Posterior cingulate gyrus (tissue), 11 donors: ENCODE measurements around the gene EXOC3.

ENCODE experiments used
- DNase-seq, 10 donors: peaks; one replicate each; pipeline versions ENCODE4 v3.0.0 to v3.0.0-alpha.2; 2020 to 2021; ENCODE audit warnings: mixed read lengths in 3 of 10
- intact Hi-C: fragments of 100-400 bp; cut with DNase I; formaldehyde crosslinking; loops from one replicate; pipeline ENCODE4 v1.15.1; 2023

EXOC3 gene

DNA sequence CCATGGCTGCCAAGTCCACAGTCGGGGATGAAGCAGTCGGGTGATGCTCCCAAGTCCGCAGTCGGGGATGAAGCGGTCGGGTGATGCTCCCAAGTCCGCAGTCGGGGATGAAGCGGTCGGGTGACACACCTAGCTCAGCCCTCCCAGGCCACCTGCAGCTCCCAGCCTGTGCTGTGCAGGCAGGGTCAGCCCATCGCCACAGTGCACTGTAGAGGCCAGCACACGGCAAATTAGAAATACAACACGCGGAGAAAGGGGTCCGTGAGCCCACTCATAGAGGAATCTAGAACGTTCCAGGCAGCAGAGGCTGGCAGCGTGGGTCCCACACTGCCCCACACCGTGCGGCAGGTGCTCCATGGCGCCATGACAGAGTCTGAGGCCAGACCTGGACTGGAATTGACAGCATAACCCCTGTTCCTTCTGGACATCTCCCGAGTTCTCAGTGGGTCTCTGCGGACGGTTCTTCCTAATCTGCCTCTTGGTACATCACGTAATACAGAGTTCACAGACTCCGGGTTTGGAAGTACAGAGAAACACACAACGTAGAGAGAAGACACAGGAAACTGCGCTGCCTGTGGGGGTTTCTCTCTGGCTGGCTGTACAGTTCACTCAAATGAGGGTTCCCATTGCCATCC lies 7.7 kb upstream of the EXOC3 start:
- intact Hi-C loops, result no loop called here
- peak in 3 of 10 donors; percentile 7 to 58 (median 33) for DNase-seq

DNA sequence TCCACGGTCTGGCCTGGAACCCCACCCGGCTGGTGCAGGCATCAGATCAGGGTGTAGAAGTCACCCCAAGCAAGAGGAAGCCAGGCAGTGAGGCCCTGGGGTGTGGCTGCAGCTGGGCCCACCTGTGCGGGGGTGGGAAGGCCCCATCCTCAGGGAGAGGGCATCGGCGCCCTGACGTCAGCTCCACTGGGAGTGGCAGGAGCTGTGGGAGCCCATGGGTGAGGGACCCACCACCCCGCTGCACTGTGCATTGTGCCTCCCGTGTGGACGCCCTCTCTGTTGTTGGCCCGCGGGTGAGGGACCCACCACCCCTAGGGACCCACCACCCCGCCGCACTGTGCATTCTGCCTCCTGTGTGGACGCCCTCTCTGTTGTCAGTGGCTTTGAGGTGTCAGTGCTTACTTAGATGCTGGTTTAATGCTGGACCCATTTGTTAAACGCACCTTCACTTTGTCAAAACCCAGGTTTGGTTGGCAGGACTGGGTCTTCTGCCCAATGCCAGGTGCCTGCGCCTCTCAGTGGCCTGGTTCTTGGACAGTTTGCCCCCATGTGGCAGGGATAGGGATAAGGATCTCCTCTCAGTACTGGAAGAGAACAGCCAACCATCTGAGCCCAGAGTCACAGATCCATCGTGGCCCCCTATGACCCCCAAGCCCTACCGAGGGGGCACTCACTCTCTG lies 6.9 kb upstream of the EXOC3 start:
- intact Hi-C loops, result no loop called here
- DNase-seq, result peak in 3 of 10 donors; percentile 7 to 84 (median 68)

DNA sequence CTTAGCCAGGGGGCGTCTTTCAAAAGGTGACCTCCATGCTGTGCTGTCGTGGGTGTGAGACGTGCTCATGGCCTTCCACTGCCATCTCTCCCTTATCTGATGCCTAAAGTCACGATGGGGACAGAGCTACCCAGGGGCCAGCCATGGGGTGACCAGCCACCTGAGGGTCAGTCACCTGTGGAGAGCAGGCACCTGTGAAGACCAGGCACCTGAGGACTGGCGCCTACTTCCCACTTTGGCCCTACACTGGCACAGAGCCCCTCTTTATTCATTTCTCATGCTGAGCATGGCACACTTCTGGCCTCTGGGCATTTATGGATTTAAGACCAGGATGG lies 6.4 kb upstream of the EXOC3 start:
- DNase-seq, result peak in 3 of 10 donors; percentile 5 to 45 (median 36)
- intact Hi-C loops, result no loop called here

DNA sequence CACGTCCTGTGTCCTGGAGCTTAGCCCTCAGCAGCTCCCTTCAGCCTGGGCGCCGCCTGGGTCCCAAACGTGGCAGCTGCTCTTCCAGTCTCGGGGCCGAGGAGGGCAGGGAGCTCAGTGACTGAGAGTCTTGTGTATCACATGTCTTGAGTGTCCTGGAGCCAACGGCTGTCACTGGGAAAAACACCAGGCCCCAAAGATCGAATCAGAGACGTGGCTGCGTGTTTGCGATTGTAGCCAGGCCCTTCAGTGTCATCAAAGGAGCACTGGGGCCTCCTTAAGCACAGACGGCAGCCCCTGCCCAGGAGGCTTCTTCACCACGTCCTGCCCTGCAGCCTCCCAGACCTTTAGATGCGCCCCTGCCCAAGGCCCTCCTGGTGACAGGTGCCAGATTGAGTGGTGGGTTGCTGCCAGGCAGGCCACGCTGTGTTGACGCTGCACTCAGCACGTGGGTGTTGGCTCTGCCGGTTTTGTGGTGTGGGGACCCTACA lies 5.7 kb upstream of the EXOC3 start:
- DNase-seq, result peak in 4 of 10 donors; percentile 3 to 69 (median 50)
- intact Hi-C loops, result no loop called here

DNA sequence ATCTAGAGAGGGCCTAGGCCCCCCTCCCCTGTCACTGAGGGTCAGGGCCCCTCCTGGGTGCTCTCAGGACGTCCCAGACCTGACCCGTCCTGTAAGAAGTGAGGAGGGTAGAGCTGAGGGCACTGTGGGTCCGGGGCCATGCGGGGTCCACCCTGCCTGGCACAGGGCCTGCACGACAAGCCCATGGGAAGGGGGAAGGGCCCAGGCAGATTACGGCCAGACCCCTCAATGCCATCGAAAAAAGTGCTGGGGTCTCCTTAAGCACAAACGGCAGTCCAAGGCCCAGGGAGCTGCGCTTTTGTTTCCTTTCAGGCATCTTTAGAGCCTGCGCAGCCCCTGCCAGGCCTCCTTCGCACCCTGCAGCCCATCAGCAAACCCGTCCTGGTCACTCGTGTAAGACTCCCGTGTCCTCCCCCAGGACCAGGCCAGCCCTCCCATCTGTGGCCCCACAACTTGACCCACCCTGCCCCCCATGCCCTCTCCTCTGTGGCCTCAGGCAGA lies 4.4 kb upstream of the EXOC3 start:
- peak in 3 of 10 donors; percentile 26 to 79 (median 66) for DNase-seq
- intact Hi-C loops, result no loop called here

DNA sequence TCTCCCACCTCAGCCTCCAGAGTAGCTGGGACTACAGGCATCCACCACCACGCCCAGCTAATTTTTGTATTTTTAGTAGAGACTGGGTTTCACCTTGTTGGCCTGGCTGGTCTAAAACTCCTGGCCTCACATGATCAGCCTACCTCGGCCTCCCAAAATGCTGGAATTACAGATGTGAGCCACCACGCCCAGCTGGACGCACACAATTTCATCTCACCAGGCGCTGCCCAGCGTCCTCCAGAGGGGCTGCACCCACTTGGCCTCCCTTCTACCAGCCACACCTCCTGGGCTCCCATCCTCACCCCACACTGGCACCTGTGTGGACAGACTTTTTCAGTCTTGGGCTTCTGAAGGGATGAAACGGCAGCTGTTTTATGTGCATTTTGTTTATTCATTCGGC lies 3.8 kb upstream of the EXOC3 start:
- intact Hi-C loops, result no loop called here
- DNase-seq, result peak in 3 of 10 donors; percentile 12 to 33 (median 22)

DNA sequence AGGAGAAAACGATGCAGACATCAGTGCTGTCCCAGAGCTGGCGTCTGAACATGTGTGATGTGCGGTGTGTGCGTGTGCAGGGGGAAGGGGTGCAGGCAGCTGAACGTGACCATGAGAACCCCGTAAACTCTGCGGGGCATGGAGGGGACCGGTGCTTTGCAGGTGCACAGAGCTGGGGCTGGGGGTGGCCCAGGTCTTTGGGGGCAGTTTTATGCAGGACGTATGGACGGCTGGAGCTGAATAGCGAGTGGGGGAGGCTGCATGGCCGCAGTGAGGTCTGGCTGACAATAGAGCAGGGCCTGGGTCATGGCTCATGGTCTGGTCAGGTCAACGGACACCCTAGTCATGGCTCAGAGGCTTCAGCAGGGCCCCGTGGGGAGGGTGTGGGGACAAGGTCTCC lies 3.3 kb upstream of the EXOC3 start:
- DNase-seq, result peak in 2 of 10 donors; percentile 69 to 77
- intact Hi-C loops, result no loop called here

DNA sequence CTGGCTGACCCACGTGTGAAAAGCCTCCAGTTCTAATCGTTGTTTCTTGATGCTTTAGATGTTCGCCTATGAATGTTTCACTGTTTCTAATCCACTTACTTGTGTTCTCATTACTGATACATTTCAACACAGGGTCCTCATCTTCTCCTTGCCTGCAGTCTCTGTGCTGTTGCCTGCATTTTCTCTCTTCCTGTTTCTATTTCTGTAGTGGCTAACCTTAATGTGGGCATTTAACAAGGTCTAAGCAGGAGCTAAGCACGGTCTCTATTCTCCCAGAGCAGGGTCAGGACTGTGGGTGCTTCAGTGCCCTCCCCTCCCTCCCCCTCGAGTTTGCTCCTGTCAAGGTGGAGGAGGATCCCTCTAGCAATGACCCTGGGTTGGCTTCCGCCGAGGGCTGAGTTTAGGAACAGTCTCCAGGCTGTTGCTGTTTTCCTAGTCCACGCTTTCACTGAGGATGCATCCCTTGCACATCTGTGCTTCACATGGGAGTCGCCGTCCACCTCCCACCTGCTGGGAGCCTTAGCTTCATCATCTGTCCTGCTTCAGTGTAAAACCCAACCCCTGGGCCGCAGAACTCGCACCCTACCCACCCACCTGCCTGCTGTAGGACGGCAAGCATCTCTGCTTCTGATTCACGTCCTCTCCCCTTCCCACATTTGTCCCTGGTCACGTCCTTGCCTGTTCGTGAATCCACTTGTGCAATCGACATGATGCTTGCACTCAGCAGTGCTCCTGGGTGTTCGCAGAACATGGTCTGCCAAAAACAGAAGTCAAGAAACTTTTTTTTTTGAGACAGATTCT lies 2.4 kb upstream of the EXOC3 start:
- intact Hi-C loops, result no loop called here
- peak in 3 of 10 donors; percentile 16 to 74 (median 35) for DNase-seq

DNA sequence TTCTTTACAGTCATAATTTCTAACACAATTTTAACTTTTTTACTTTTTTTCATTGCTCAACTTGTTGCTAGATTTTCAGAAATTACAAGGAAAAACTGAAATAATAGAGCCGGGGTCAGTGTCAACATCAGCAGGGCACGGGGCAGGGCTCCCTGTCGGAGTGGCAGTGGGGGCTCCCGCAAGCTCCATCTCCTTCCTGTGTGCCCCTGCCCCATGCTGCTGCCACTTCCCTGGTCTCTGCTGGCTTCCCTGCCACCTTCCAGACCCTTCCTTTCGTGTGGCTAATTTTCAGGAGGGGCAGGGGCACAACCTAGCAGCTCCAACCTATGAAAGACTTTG lies 1.0 kb upstream of the EXOC3 start:
- DNase-seq, result peak in 3 of 10 donors; percentile 3 to 65 (median 44)
- intact Hi-C loops, result loop anchor here (2.0 kb wide), 1 partner anchor 31 kb away; no protein-coding TSS in a partner anchor

DNA sequence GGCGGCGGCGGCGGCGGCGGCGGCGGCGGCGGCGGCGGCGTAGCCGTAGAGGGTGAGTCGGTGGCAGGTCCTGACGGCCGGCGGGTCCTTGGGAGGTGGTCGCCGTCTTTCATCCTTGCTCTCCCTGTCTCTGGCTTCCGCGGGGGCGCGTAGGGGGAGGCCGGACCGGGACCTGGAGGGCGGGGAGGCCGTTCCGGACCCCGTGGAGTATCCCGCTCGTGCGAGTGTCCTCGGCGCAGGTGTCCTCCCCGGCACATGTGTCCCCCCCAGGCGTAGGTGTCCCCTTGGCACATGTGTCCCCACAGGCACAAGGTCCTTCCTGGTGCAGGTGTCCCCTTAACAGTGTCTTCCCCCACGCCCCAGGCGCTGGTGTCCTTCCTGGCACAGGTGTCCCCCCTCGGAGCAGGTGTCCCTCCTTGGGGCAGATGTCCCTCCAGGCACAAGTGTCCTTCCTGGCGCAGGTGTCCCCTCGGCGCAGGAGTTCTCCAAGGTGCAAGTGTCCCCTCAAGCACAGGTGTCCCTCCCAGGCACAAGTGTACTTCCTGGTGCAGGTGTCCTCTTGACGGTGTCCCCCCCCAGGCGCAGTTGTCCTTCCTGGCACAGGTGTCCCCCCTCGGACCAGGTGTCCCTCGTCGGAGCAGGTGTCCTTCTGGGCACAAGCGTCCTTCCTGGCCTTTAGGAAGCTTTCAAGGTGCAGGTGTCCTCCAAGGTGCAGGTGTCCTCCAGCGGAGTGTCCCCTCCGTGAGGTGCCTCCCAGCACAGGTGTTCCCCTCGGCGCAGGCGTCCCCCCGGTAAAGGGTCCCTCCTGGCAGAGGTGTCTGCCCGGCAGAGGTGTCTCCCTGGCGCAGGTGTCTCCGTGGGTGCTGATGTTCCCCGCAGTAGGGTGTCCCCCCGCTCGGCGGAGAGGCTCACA lies 519 bp downstream of the EXOC3 start:
- DNase-seq, result peak in 5 of 10 donors; percentile 8 to 87 (median 76)
- intact Hi-C loops, result loop anchor here (2.0 kb wide), 1 partner anchor 29 kb away; no protein-coding TSS in a partner anchor

DNA sequence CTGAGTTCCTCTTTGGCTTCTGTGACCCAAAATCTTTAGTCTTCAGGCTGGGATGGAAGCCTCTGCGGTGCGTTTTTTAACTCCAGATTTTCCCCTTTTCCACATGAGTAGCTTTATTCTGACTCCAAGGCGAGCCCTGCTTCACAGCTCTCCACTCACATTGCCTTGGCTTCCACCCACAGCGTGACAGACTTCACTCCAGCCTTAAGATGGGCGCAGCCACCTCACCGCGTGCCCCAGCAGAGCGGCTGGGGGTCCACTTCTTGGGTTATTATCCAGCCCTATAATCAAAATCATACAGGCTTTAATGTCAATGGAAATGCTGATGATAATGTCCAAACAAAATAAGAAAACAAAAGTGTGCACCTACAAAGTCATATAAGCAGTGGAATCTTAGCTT lies 1.2 kb downstream of the EXOC3 start:
- DNase-seq, result peak in 3 of 10 donors; percentile 9 to 47 (median 43)
- intact Hi-C loops, result no loop called here

DNA sequence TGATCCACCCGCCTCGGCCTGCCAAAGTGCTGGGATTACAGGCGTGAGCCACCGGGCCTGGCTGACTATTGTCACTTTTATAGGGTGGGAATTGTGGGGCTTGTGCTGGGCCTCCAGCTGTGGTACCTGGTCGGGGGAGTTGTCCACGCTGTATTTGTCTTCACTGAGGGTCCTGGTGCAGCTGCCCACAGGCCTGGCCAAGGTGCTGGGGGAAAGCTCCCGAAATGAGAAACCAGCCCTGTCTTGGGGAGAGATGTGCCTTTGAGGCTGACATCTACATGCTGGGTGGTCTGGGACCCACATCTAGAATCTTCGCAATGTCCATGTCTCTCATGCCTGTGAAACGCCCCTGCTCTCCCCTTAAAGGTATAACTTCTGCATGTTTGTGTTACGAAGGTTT lies 2.6 kb downstream of the EXOC3 start:
- DNase-seq, result peak in 3 of 10 donors; percentile 20 to 65 (median 56)
- intact Hi-C loops, result loop anchor here (5.0 kb wide), 1 partner anchor 457 kb away; no protein-coding TSS in a partner anchor

DNA sequence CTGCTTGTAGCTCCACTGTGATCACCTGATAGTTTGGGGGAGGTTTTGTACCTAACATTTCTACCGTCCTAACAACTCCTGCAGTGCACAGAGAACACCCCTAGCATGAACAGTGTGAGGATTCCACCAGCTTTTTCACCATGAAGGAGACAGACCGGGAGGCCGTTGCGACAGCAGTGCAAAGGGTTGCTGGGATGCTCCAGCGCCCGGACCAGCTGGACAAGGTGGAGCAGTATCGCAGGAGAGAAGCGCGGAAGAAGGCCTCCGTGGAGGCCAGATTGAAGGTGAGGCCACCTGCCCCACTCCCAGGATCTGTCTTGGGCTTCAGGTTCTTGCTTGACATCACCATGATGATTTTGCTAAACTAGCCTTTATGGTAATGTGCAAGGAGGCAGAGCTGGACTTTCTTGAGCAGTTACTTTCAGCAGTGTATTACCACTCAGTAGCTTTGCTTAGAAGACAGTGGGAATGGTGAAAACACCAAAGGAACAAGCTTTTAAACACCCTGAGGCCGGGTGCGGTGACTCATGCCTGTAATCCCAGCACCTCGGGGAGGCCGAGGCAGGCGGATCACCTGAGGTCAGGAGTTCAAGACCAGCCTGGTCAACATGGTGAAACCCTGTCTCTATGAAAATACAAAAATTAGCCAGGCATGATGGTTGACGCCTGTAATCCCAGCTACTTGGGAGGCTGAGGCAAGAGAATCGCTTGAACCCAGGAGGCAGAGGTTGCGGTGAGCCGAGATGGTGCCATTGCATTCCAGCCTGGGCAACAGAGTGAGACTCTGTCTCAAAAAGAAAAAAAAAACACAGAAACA lies 3.3 kb downstream of the EXOC3 start:
- intact Hi-C loops, result loop anchor here (5.0 kb wide), 1 partner anchor 456 kb away; no protein-coding TSS in a partner anchor
- DNase-seq, result peak in 4 of 10 donors; percentile 13 to 54 (median 38)

DNA sequence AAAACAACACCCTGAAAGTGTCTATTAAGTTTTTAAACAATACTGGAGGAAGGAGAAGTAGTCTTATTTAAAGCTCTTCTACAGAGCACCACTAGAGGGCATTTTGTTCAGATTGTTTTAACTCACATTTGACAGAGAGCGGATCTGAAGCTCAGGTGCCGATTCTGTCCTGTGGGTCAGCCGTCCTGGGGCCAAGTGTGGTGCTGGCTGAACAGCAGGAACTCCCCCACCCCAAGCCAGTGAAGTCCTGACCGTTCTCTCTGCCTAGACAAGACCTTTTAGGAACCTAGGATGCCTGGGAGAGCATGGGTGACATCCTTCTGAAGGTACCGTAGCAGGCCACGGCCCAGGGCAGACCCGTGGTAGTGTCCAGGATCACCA lies 3.9 kb downstream of the EXOC3 start:
- DNase-seq, result peak in 4 of 10 donors; percentile 6 to 37 (median 30)
- intact Hi-C loops, result loop anchor here (5.0 kb wide), 1 partner anchor 455 kb away; no protein-coding TSS in a partner anchor

DNA sequence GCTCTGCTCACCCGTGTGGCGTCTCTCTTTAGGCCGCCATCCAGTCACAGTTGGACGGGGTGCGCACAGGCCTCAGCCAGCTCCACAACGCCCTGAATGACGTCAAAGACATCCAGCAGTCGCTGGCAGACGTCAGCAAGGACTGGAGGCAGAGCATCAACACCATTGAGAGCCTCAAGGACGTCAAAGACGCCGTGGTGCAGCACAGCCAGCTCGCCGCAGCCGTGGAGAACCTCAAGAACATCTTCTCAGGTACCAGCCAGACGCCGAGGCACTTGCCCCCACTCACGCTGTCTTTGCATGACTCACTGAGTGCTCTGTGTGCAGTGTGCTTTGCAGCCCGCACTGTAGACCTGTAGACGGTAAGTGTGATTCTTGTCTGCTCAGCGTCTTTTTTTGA lies 4.5 kb downstream of the EXOC3 start:
- intact Hi-C loops, result loop anchor here (5.0 kb wide), 1 partner anchor 455 kb away; no protein-coding TSS in a partner anchor

DNA sequence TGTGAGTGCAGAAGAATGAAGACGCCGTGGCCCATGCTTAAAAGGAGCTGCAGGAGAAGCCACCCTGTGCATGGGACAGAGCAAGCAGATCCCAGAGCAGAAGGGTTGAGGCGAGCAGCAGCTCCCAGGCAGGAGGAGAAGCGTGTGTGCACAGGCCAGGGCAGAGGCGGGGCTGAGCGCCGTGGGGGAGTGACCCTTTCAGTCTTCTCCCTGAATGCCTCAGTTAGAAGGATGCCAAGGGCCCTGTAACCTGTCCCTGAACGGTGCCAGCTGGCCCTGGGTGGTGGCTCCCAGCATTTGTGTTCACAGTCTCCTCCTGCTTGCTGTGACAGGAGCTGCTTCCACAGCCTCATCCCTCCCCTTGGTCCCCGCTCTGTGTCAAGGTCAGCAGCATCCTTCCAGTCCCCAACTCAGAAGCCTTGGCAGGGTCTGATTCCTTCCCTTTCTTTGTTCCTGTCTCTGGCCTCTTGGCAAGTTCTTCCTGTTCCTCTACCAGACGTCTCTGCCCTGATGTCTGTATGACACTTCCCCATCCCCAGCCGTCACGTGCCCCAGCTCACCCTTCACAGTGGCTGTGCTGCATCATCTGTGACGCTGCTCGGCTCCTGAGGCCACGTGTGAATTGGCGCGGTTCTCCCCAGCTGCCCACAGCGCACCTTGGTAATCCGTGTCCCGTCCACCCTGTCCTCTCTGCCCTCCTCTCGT lies 5.2 kb downstream of the EXOC3 start:
- intact Hi-C loops, result loop anchor here (5.0 kb wide), 1 partner anchor 454 kb away; no protein-coding TSS in a partner anchor
- DNase-seq, result peak in 9 of 10 donors; percentile 36 to 93 (median 59)

More for the DNA sequence above, 4.5 kb downstream of the EXOC3 start:
- DNase-seq, result peak in 4 of 10 donors; percentile 8 to 85 (median 74)

DNA sequence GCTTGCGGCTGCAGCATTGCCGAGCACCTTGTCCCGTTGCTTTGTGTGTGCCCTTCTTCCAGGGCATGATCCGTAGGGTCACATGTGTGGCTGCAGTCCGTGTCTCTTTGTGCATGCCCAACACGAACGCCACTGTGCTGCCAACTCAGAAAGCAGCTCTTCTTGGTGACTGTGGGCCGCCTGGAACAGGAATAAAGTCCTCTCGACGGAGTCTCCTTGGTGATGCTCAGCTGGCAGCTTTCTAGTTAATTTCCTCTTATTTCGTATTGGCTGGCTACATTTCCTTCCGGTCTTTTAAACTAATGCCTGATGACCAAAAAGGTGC lies 5.8 kb downstream of the EXOC3 start:
- DNase-seq, result peak in 3 of 10 donors; percentile 62 to 88 (median 74)
- intact Hi-C loops, result loop anchor here (5.0 kb wide), 1 partner anchor 454 kb away; no protein-coding TSS in a partner anchor

DNA sequence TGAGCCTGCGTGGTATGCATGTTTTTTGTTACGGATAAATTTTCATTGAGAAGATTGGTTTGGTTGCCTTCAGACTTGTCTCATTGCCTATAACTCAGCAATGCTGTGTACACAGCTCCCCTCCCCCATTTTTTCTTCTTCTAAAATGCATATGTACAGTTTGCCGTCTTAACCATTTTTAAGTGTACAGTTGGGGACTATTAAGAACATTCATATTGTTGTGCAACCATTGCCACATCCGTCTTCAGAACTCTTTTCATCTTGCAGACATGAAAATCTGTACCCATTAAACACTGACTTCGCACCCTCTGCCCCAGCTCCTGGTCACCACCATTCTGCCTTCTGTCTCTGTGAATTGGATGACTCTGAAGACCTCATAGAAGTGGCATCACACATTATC lies 6.2 kb downstream of the EXOC3 start:
- peak in 2 of 10 donors; percentile 16 to 22 for DNase-seq
- intact Hi-C loops, result loop anchor here (5.0 kb wide), 1 partner anchor 453 kb away; no protein-coding TSS in a partner anchor
